T47D (cell line): ENCODE results near the gene KNOP1.

Source experiments
- DNase-seq, 2 experiments: peaks; one replicate each; pipeline versions ENCODE4 v3.0.0 to v3.0.0-alpha.2; 2011 to 2012; ENCODE audit warnings: low read depth in 1 of 2, low spot score in 1 of 2
- JUND ChIP-seq: IDR thresholded peaks from 2 replicates; pipeline ENCODE4 v1.6.1; 2012; ENCODE audit warnings: low read depth
- in situ Hi-C: cut with HindIII; loops from 2 replicates; pipeline ENCODE4 v1.10.0; 2016; ENCODE audit warnings: low sequenced_read_pairs, low pct_unique_long_range_greater_than_20kb

The KNOP1 gene

GRCh38 chr16:19709381-19710136 is 8.5 kb downstream of the KNOP1 start:
- TF ChIP-seq JUND = no peak
- in situ Hi-C loops = no loop called here
- no peak for DNase-seq

GRCh38 chr16:19708296-19709205 is 9.5 kb downstream of the KNOP1 start:
- in situ Hi-C loops = no loop called here
- no peak for DNase-seq
- TF ChIP-seq JUND = no peak

- no peak for TF ChIP-seq JUND
- DNase-seq = no peak
- in situ Hi-C loops = no loop called here
These were observed 10.3 kb downstream of the KNOP1 start for GRCh38 chr16:19707569-19708295.

GRCh38 chr16:19706846-19707245 is 11.2 kb downstream of the KNOP1 start:
- in situ Hi-C loops = no loop called here
- TF ChIP-seq JUND = no peak
- no peak for DNase-seq

GRCh38 chr16:19705843-19706242 is 12.2 kb downstream of the KNOP1 start:
- in situ Hi-C loops = no loop called here
- DNase-seq = no peak
- no peak for TF ChIP-seq JUND

GRCh38 chr16:19705146-19705501 is 12.9 kb downstream of the KNOP1 start:
- in situ Hi-C loops = no loop called here
- DNase-seq = no peak
- no peak for TF ChIP-seq JUND

- TF ChIP-seq JUND = no peak
- in situ Hi-C loops = no loop called here
- DNase-seq = no peak
These were observed 13.5 kb downstream of the KNOP1 start for GRCh38 chr16:19704321-19705145.

GRCh38 chr16:19703172-19703889 is 14.7 kb downstream of the KNOP1 start:
- no peak for TF ChIP-seq JUND
- in situ Hi-C loops = no loop called here
- DNase-seq = no peak

GRCh38 chr16:19701091-19701490 is 16.9 kb downstream of the KNOP1 start:
- in situ Hi-C loops = no loop called here
- no peak for TF ChIP-seq JUND
- no peak for DNase-seq

GRCh38 chr16:19700319-19700781 is 17.7 kb downstream of the KNOP1 start:
- DNase-seq = peak; percentile 31 to 44
- in situ Hi-C loops = no loop called here

GRCh38 chr16:19699472-19699871 is 18.6 kb downstream of the KNOP1 start:
- TF ChIP-seq JUND = no peak
- DNase-seq = no peak
- in situ Hi-C loops = no loop called here

More at GRCh38 chr16:19700319-19700781, 17.7 kb downstream of the KNOP1 start:
- peak; percentile 38; the same call in 1 of the 2 replicates for TF ChIP-seq JUND
